Measurements from ENCODE around the gene PHLPP1.

PHLPP1 gene

DNA sequence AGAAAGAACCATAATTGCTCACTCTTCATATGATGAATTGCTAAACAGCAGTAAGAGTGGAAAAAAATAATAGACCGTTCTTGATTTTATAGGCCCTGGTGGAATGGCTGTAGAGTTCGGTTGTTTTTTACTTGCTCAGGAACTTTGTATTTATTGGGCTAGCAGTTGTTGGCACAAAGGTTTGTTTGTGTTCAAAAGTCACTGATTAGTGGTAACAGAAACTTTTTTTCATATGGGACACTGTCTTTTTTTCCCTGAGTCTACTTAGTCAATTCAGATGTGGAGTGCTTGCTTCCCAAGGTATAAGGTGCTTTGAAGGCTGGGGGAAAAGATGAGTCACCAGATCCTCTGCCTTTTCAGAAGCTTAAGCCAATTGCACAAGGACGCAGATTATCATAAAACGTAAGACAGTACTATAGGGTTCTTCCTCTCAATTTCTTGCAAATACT, 25.8 kb downstream of the PHLPP1 start:
- DNase-seq (ENCODE audit: low spot score) = no peak

GRCh38 chr18:62741584-62741983, 26.2 kb downstream of the PHLPP1 start:
- no peak for DNase-seq (ENCODE audit: low spot score)

GRCh38 chr18:62744076-62744968, 29.0 kb downstream of the PHLPP1 start:
- DNase-seq (ENCODE audit: low spot score) = no peak

DNA sequence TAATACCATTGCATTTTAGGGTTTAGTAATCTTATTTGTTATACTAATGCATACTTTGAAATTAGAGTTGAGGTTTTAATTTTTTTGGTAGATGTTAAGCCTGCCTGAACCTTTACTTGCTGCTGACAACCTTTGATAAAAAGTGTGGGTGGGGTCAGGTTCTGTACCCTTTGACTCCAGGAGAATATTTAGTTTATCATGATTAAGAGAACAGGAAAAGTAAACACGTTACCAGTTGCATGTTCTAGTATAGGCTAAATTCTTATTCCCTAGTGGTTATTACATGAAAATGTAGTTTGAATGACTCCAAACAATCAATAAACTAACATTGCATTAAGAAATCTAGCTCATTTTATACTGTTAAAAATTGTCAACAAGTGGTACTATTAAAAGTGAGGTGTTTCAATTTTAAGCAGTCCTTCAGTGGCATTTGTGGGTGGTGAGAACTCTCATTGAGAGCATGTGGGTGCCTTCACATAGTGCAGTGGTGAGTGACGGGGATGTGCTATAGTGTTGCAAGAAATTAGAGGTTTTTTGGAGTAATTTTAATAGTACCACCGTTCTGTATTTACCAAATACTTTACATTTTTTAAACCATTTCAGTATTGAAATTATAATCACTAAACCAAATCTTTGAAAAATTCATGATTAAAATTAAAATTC, 29.9 kb downstream of the PHLPP1 start:
- no peak for DNase-seq (ENCODE audit: low spot score)

DNA sequence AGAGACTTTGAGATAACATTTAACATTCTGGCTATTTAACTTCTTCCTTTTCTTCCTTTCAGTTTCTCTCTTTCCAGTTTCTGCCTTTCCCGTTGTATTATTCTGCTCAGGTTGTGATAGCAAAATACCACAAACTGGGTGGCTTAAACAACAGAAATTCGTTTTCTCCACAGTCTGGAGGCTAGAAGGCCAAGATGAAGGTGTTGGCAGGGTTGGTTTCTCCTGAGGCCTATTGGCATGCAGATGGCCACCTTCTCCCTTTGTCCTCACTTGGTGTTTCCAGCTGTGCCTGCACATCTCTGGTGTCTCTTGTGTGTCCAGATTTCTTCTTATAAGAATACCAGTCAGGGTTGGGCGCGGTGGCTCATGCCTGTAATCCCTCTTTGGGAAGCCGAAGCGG, 34.0 kb downstream of the PHLPP1 start:
- DNase-seq (ENCODE audit: low spot score) = no peak

GRCh38 chr18:62751341-62751821, 36.0 kb downstream of the PHLPP1 start:
- DNase-seq (ENCODE audit: low spot score) = peak; percentile 84

DNA sequence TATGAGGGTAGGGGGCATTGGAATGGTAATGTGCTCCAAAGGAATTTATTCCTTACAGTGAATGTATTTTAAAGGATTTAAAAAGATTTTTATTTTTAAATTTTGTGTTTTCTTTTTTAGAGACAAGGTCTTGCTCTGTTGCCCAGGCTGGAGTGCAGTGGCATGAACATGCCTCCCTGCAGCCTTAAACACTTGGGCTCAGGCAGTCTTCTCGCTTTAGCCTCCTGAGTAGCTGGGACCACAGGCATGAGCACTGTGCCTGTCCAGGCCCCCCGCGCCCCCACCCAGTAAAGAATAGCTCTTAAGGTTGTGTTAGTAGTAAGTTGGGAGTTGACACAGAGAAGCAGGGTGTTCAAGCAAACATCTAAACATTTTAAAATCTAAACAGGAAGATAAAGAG, 36.6 kb downstream of the PHLPP1 start:
- DNase-seq (ENCODE audit: low spot score) = no peak

DNA sequence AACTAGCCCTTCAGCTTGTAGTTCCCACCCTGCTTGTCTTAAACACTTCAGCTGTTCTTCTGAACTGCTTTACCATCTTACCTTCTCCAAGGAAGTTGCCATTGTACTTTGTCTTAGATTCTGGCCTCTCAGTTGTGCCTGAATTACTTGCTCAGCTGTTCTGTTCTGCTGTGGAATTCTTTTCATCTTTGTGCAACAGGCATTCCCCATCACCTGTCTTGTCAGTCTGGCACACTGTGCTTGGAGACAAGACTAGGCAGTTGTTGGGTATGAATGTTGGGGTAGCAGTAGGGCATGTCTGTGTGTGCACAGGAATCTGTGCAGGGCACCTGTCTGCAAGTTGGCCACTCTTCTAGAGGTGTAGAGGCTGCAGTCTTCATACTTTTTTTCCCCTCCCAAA, 38.7 kb downstream of the PHLPP1 start:
- no peak for DNase-seq (ENCODE audit: low spot score)

DNA sequence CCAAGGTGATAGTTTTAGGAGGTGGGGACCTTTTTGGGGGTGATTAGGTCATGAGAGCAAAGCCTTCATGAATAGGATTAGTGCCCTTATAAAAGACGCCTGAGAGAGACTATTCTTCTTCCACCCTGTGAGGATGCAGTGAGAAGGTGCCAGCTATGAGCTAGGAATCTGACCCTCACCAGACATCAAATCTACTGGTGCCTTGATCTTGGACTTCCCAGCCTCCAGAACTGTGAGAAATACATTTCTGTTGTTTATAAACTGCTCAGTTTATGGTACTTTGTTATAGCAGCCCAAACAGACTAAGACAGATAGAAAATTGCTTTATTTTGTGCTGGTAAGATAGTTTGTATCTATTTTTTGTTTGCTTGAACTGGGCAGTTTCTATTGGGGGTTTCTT, 40.1 kb downstream of the PHLPP1 start:
- DNase-seq (ENCODE audit: low spot score) = no peak

DNA sequence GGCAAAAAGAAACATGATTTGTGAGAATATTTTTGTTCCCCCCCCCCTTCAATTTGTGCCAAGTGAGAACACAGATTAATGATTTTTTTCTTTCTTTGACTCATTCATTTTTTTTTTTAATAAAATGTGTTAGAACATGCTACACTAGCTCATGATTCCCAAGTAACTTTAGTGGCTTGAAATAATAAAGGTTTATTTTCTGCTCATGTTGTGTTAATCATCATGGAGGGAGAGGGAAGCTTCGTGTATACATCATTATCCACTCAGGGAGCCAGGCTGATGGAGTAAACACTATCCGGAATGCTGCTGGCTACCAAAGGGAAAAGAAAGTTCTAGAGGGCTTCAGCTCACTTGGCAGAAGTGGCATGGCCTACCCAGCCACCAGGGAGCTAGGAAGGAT, 40.6 kb downstream of the PHLPP1 start:
- no peak for DNase-seq (ENCODE audit: low spot score)

DNA sequence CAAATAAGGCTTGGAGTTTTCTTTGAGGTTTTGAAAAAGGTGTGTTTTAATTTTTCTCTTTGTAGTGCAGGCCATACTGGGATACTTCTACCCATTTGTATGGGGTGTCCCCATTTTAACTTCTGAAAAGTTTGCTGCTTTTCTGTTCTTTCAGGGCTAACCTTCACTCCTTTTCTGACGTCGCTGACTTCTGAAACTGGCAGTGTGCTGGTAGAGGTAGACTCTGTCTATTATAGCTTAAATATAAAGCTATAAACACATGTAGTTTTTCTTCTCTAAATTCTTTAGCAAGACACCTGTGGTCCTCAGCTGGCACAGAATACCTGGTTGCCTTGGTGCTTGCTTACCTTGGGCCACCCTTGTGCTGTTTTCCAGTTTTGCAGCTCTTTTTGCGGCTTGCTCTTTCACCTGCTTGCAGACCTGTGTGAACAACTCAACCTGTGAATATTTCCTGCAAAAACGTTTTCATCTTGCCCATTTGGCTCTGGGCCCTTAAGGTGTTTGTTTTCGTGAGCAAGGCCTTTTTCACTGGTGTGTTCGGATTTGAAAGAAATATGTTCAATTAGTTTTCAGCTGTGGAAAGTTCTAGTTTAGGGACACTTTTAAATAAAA, 42.2 kb downstream of the PHLPP1 start:
- DNase-seq (ENCODE audit: low spot score) = no peak

- no peak for DNase-seq (ENCODE audit: low spot score)
Observed at GRCh38 chr18:62758591-62758990, 43.2 kb downstream of the PHLPP1 start.

DNA sequence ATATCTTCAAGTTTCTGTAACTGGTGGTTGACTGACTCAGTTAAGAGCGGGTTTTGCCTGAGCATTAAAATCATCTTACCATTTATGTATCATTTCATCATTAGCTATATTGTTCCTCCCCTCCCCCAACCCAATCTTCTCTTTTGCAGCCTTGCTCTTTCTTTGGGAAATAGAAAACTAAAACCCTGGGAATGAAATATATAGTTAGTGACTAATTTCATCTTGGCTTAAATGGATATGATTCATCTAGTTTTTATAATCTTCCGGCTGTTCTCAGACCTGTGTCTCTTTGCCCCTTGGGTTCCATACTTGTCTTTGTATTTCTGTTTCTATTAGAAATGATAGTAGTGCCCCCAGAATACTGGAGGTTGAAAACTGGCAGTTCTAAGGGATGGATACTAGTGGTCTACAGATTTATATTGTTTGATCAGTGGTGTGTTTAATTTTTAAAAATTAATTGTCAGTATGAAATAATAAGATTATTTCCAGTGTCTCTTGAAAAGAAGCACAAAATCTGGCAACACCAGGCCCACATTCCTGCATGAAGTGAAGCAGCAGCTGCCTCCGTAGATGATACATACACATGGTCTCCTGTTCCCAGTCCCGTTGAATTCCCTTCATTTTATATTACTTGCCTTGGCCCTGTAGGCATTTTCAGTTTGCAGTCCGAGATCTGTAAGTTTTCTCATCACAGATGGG, 44.5 kb downstream of the PHLPP1 start:
- DNase-seq (ENCODE audit: low spot score) = no peak

DNA sequence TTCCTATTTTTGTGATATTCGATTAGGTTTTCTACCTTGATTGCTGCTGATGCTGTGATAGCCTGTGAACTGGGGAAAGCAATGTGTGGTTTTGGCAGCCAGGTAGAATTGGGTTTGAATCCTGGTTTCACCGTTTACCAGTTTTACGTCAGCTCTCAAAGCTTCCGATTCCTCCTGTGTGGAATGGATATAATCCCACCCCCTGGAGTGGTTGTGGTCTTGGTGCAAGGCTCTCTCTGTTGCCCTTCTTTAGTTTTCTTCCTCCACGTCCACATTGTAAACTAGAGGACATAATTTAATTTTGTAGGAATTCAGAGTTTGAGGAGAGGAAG, 45.0 kb downstream of the PHLPP1 start:
- DNase-seq (ENCODE audit: low spot score) = no peak

DNA sequence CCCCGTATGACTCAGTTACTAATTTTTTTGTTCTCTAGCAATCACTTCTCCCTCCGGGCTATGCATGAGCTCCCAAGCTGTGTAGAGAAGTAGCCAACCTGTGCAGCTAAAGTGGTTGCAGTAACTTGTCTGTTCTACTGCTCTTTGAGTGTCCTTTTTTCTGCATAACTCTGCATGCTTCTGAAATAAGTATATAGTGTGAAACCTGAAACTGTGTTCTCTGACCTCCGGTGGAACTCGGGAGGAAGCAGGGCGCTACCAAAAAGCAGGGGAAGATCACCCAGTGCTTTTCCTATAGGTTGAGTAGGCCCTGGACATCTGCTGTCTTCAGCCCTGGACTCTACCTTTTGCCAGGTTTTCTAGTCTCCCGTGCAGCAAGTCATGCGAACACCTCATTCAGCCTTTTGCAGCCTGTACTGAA, 47.8 kb downstream of the PHLPP1 start:
- no peak for DNase-seq (ENCODE audit: low spot score)

- DNase-seq (ENCODE audit: low spot score) = no peak
Observed at GRCh38 chr18:62766266-62766665, 50.9 kb downstream of the PHLPP1 start.

GRCh38 chr18:62767321-62767720, 52.0 kb downstream of the PHLPP1 start:
- no peak for DNase-seq (ENCODE audit: low spot score)

DNA sequence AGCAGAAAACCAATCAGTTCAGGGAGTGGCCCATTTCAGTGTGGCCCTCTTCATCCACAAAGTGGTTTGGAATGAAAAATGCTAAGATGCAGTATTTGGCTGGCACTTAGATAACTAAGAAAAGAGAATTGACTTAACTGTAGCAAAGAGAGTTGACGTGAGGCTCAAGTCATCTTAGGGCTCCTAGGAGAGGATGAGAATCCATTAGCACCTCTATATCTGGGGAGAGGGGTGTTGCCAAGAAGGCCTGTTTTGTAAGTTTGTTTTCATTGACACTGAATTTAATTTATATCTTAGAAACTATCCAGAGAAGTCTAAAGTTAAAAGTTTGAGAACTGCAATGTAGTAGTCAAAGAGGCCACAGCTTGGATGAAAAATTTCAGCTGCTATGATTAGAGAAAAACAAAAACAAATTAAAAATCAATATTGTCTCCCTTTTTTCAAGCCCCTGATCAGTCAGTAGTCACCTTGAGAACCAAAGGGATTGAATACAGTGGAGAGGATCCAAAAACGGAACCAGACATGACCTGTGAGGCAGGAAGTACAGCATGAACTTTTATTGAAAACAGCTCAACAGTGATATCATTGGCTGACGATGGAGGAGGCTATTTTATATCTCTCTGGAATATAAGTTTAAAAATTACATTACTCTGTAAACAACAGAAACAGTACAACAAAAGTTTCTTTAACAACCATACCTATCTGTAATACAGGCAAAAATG, 52.7 kb downstream of the PHLPP1 start:
- DNase-seq (ENCODE audit: low spot score) = no peak

- DNase-seq (ENCODE audit: low spot score) = no peak
Observed at GRCh38 chr18:62768558-62768943, 53.2 kb downstream of the PHLPP1 start.

- DNase-seq (ENCODE audit: low spot score) = no peak
Observed at GRCh38 chr18:62769216-62769615, 53.9 kb downstream of the PHLPP1 start.

- DNase-seq (ENCODE audit: low spot score) = no peak
Observed at GRCh38 chr18:62771494-62772270, 56.3 kb downstream of the PHLPP1 start.
